GM06990 (cell line): ENCODE results near the gene BLOC1S5.

Experiments
- DNase-seq: peaks from one replicate; pipeline ENCODE4 v3.0.0-alpha.2; 2011; ENCODE audit not compliant: insufficient read length; ENCODE audit errors: extremely low read depth
- H3K27me3 ChIP-seq: replicated peaks from 2 replicates; pipeline ENCODE4 v1.6.0; 2011; ENCODE audit warnings: low read length; ENCODE audit not compliant: control insufficient read depth, insufficient read depth
- H3K36me3 ChIP-seq: 2 replicates; pipeline ENCODE4 v1.5.1; 2011; ENCODE audit warnings: low read length; ENCODE audit not compliant: control insufficient read depth, insufficient read depth
- H3K4me3 ChIP-seq: replicated peaks from 2 replicates; pipeline ENCODE4 v1.5.1; 2011; ENCODE audit warnings: low read depth, mild to moderate bottlenecking, control low read depth, low read length
- CTCF ChIP-seq: IDR thresholded peaks from 2 replicates; pipeline ENCODE4 v1.5.1; 2011; ENCODE audit warnings: low read length, control low read depth, mild to moderate bottlenecking, inconsistent platforms; ENCODE audit not compliant: insufficient read depth, poor library complexity, severe bottlenecking

BLOC1S5 gene

GRCh38 chr6:7996538-7997111 is 67.6 kb downstream of the BLOC1S5 start:
- Histone ChIP-seq H3K36me3 (no peaks in the 10 kb centered on the region), H3K27me3 (no peaks in the 10 kb centered on the region), H3K4me3 (no peak overlapping the region)
- DNase-seq = no peak
- no peak for TF ChIP-seq CTCF

GRCh38 chr6:7993952-7994351 is 70.2 kb downstream of the BLOC1S5 start:
- Histone ChIP-seq H3K36me3 (no peaks in the 10 kb centered on the region), H3K27me3 (no peaks in the 10 kb centered on the region), H3K4me3 (no peak overlapping the region)
- peak; percentile 60 for TF ChIP-seq CTCF
- no peak for DNase-seq

- no peaks in the 10 kb centered on the region for H3K36me3 ChIP-seq
- TF ChIP-seq CTCF = no peak
- H3K4me3 ChIP-seq = no peak overlapping the region
- H3K27me3 ChIP-seq = no peaks in the 10 kb centered on the region
- no peak for DNase-seq
Observed at GRCh38 chr6:7993399-7993798, 70.8 kb downstream of the BLOC1S5 start.

- no peaks in the 10 kb centered on the region for H3K36me3 ChIP-seq
- H3K27me3 ChIP-seq = no peaks in the 10 kb centered on the region
- H3K4me3 ChIP-seq = no peak overlapping the region
- DNase-seq = peak; percentile 37
- peak; percentile 65 for TF ChIP-seq CTCF
Observed at GRCh38 chr6:7992002-7992815, 72.0 kb downstream of the BLOC1S5 start.

GRCh38 chr6:7991536-7991935 is 72.7 kb downstream of the BLOC1S5 start:
- Histone ChIP-seq H3K4me3 (no peak overlapping the region), H3K27me3 (no peaks in the 10 kb centered on the region), H3K36me3 (no peaks in the 10 kb centered on the region)
- DNase-seq = no peak
- no peak for TF ChIP-seq CTCF
